Epithelial cell of proximal tubule (primary cell): Measurements from ENCODE around the gene SYCE3. TPM values are rescaled to one million over a fixed set of nuclear protein-coding genes. Genes with fewer than 3 reads are reported as not detected.

Experiments
- DNase-seq: peaks from one replicate; pipeline ENCODE4 v3.0.0-alpha.2; 2011; ENCODE audit warnings: low read depth
- H3K4me3 ChIP-seq: 2 replicates; pipeline ENCODE4 v1.5.1; 2011; ENCODE audit warnings: low read depth, mild to moderate bottlenecking, low read length
- total RNA-seq: library from RNA; depleted of rRNA; stranded (reverse); fragments of >200 nt; gene quantifications from 2 replicates; pipeline ENCODE4 v1.2.3, GENCODE V29; 2015
- TF ChIP-seq, protein P1 (sequence below): conservative IDR thresholded peaks from 2 replicates; pipeline ENCODE4 v1.5.1; 2012; ENCODE audit warnings: low read depth, mild to moderate bottlenecking, low read length

Gene SYCE3
- total RNA-seq, 1 donor from 2014 or later = 1.0 TPM

- peak within 1 kb of the TSS; percentile 99 for H3K4me3 ChIP-seq
- TF ChIP-seq, protein P1, sequence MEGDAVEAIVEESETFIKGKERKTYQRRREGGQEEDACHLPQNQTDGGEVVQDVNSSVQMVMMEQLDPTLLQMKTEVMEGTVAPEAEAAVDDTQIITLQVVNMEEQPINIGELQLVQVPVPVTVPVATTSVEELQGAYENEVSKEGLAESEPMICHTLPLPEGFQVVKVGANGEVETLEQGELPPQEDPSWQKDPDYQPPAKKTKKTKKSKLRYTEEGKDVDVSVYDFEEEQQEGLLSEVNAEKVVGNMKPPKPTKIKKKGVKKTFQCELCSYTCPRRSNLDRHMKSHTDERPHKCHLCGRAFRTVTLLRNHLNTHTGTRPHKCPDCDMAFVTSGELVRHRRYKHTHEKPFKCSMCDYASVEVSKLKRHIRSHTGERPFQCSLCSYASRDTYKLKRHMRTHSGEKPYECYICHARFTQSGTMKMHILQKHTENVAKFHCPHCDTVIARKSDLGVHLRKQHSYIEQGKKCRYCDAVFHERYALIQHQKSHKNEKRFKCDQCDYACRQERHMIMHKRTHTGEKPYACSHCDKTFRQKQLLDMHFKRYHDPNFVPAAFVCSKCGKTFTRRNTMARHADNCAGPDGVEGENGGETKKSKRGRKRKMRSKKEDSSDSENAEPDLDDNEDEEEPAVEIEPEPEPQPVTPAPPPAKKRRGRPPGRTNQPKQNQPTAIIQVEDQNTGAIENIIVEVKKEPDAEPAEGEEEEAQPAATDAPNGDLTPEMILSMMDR = no peak
- DNase-seq = no peak
These were observed 55.2 kb downstream of the SYCE3 start, which contains the start of gene LMF2 for GRCh38 chr22:50507421-50507990. Gene LMF2, minus strand, starts transcription at chr22:50507702. Its CDS starts 27 bp downstream, at chr22:50507675.

DNA sequence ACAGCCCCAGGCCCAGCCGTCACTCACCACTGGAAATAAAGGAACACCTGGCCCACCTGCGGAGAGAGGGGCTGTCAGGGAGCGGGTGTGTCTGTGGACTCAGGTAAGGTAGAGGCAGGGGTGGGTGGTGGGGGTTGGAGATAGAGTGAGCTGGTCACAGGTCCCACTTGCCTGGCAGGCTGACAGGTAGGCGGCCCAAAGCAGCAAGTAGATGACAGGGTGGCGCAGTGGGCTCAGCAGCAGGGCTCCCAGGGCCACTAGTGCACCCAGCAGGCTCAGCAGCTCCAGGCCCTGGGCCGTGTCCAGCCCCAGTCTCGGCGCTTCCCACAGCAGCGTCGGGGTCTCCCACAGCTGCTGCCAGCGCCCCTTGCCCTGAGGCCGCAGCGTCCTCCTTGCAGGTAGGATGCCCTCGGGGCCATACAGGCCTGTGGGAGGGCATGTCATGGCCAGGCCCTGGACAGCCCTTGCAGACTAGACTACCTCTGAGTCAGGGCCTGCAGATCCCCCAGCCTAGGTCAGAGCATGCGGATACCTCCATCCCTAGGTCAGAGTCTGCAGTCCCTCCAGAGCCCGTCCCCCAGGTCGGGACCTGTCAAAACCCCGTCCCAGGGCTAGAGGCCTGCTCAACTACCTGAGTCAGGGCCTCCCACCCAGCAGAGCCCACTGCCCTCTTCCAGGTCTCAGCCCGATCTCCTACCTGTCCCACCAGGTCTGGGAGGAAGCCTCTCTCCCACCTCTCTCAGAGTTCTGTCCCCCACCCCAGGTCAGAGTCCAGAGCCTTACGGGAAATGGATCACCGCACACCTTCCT lies 55.9 kb downstream of the SYCE3 start:
- H3K4me3 ChIP-seq = peak overlapping the region; percentile 99
- TF ChIP-seq, protein P1 = no peak
- no peak for DNase-seq

DNA sequence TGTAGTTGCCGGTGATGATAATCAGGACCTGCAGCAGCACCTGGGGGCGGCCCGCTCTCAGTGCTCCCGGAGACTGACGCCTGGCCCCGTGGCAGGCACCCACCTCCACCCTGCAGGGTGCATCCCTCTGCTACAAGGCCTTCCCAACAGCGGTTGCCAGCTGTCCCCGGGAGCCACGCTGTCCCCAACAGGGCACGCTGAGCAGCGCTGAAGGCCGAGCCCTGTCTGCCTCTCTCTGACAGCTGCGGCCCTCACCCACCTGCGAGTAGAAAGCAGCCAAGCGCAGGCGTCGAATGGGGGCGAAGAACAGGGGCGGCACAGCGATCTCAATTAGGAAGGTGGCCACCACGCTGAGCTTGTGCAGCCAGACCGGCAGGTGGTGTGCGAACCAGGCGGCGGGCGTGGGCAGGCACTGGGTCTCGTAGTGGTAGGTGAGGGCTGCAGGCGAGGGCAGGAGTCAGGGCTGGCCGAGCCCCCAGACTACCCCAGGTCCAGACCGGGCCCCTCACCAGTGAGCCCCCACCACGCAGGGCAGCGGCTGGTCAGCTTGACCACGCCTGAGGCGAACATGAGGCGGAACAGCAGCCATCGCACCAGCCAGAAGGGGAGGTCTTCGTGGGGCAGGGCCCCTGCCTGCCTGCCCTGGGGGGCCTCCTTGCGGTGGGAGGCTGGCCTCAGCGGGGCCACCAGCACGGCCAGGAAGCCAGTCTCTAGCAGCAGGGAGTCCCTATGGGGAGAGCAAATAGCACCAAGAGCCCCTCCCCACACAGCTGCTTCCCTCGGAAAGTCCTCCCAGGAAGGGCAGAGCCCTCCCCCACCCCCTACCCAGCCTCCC lies 56.7 kb downstream of the SYCE3 start:
- DNase-seq = no peak
- TF ChIP-seq, protein P1 = no peak
- peak overlapping the region; percentile 99 for H3K4me3 ChIP-seq

DNA sequence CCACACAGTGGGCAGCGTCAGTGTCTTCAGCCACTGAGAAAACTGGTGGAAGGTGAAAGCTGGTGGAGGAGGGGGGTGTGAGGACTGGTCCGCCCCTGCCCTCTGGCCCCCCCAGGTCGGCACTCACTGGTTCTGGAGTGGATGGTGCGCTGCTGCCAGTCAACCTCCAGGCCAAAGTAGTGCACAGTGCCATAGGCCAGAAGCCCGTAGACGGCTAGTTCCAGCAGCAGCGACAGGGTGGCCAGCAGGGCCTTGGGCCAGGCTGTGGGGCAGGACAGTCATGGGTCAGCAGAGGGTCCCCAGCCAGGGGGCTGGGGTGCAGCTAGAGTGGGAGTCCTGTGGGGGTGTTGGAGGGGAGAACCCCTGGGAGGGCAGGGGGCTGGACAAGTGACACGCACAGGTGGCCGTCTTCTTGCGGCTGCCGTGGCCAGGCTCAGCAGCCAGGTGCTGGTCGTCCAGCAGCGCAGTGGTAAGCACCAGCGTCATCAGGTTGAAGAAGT lies 57.4 kb downstream of the SYCE3 start:
- TF ChIP-seq, protein P1 = no peak

DNA sequence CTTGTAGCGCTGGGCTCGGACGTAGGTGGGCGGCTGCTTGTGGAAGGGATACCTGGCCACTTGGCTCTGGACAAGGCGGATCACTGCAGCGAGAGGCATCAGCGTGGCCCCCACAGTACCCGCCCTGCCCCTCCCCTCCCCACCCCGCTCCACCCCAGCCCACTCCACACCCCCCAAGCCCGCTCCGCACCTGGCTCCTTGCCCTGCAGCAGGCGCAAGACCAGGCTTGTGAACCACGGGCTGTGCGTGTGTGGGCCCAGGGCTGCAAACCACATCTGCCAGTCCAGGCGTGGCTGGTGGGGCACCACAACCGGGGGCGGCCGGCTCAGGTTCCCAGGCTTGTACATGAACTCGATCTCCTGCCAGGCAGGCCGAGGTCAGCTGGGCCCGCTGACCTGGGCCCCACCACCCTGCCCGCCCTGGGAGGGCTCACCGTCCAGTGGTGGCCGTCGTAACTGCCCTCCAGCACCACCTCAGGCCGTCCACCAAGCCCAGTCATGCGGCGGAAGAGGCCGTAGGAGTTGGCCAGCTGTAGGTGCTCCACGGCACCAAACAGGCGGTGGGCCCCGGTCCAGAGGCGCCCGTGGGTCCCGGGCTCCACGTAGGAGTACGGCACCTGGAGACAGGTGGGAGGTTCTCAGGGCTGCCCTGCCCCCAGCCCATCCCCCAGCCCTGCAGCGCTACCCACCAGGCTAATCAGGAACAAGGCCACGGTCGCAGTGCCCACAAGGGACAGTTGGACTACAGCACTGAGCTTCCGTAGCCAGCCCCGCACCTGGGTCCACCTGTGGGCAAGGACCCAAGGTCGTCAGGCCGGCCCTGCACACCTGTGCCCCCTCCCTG lies 58.1 kb downstream of the SYCE3 start:
- H3K4me3 ChIP-seq = no peak overlapping the region
- TF ChIP-seq, protein P1 = no peak
- DNase-seq = no peak

More for the DNA sequence above, 57.4 kb downstream of the SYCE3 start:
- H3K4me3 ChIP-seq = no peak overlapping the region
- DNase-seq = no peak
